NT2/D1 (cell line): Measurements from ENCODE around the gene HPS5.

Source experiments
- SUZ12 ChIP-seq: IDR thresholded peaks from 2 replicates; pipeline ENCODE4 v1.6.1; 2011; ENCODE audit not compliant: insufficient read length, insufficient read depth; ENCODE audit errors: extremely low read depth
- YY1 ChIP-seq: IDR thresholded peaks from 2 replicates; pipeline ENCODE4 v1.6.1; 2011; ENCODE audit not compliant: insufficient read length, insufficient read depth
- ZNF274 ChIP-seq: IDR thresholded peaks from 2 replicates; pipeline ENCODE4 v1.6.1; 2011; ENCODE audit warnings: mild to moderate bottlenecking, low read depth, low read length

DNA sequence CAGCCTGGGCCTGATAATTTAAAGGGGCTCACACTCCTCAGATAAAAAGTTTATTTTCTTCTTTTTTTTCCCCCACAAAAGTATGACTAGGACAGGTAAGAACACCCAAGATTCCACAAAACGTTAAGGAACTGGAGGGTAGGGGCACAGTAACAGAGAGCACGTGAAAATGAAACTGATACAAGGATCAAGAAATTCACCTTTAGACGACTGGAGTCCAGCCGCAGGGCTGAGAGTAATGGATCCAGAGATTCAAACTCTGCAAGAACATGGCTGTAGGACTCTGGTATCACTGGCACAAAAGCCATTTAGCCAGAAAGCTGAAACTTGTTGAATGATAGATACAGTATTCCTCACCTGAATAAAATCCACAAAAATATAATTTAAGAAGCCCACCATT lies 4.4 kb downstream of the HPS5 start:
- no peak for TF ChIP-seq SUZ12
- no peak for TF ChIP-seq ZNF274
- TF ChIP-seq YY1 = no peak
